ENCODE results near the gene AMMECR1L.
"Not testable (repeated sequence)": the region's sequence is repeated elsewhere in the genome, so short reads cannot be mapped to it uniquely, and the experiment has no call there.

The AMMECR1L gene

GRCh38 chr2:127887082-127887775 is 1.5 kb upstream of the AMMECR1L start:
- DNase-seq (ENCODE audit: low read depth), result no peak

DNA sequence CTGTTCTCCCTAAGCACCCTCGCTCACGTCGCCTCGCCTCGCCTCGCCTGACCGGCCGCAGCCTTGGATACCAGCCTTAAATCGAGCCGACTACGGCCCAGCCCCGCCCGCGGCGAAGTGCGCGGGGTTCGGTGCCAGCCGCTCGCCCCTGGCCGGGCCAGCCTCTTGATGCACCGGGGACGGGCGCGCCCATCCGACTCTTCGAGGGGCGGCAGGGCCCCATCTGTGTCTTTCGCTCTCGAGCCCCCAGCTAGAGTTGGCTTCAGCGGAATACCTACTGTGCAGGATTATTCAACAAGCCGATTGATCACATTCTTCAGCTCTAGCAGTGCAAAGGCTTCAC is 808 bp upstream of the AMMECR1L start:
- not testable (repeated sequence) for DNase-seq (ENCODE audit: low read depth)

GRCh38 chr2:127884861-127885740 is 655 bp downstream of the AMMECR1L start:
- DNase-seq (ENCODE audit: low read depth), result peak; percentile 12

DNA sequence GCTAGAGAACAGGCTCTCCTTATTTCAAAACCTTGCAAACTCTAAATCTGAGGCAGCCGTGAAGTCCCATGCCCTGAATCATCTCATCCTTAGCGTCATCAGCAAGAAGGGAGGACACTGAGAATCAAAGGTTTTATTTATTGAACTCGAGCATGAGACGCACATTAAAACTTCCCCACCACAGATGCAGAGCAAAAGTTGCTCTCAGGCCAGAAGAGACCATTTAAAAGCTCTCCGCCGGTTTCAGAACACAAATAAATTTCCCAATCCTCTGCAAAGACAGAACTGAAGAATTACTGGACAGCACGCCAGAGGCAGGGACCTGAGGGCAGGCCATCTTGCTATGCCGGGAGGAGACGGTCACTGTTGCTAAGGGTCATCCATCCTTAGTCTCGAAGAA is 1.3 kb downstream of the AMMECR1L start:
- DNase-seq (ENCODE audit: low read depth), result no peak

GRCh38 chr2:127879899-127880298 is 5.9 kb downstream of the AMMECR1L start:
- no peak for DNase-seq (ENCODE audit: low read depth)

DNA sequence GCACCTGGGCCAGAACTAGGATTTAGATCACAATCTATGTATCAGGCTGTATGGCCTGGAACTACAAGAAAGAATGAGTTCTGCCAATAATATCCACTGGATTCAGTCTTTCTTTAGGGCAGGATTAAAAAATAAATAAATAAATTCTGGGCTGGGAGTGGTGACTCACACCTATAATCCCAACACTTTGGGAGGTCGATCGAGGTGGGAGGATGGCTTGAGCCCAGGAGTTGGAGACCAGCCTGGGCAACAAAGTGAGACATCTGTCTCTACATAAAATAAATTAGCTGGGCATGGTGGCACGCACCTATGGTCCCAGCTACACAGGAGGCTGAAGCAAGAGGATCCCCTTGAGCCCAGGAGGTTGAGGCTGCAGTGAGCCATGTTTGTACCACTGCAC is 8.1 kb downstream of the AMMECR1L start:
- no peak for DNase-seq (ENCODE audit: low read depth)

GRCh38 chr2:127877136-127877535 is 8.6 kb downstream of the AMMECR1L start:
- no peak for DNase-seq (ENCODE audit: low read depth)

- no peak for DNase-seq (ENCODE audit: low read depth)
Measured at GRCh38 chr2:127874378-127875269, 11.1 kb downstream of the AMMECR1L start.

- DNase-seq (ENCODE audit: low read depth), result no peak
Measured at GRCh38 chr2:127873707-127874303, 12.0 kb downstream of the AMMECR1L start.

- no peak for DNase-seq (ENCODE audit: low read depth)
Measured at GRCh38 chr2:127872354-127872753, 13.4 kb downstream of the AMMECR1L start.

DNA sequence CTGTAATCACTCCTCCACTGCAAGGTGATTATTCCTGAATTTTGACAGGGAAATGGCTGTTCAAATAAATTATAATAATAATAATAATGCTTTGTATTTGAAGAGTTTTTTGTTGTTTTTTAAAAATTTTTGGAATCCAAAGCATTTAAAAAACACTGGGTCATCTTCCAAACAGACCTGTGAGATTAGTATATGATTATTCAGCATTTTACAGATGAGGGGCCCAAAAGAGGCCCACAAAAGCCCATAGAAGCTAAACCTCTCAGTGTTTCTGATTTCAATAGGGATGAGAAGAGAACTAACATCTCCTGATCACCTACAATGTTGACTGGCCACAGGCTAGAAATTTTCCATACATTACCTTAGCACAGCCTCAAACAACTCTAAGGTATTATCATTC is 19.8 kb downstream of the AMMECR1L start:
- DNase-seq (ENCODE audit: low read depth), result no peak

GRCh38 chr2:127864877-127865276 is 20.9 kb downstream of the AMMECR1L start:
- no peak for DNase-seq (ENCODE audit: low read depth)

DNA sequence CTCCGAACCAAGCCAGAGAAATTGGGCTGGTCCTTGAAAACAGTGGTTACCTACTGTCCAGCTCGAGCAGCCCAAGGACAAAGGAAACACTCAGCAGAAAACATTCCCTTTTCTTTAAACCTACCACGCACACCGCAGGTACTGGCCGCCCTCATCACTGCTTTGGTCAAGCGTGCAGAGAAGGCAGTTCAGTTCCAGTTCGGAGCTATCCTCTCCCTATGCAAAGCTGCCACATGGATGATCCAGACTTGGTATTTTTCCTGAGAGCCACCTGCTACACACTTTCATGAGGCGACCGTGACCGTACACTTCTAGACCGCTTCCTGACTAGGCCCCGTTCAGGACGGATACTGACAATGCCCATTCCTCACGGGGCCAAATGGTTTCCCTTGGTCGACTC is 23.5 kb downstream of the AMMECR1L start:
- no peak for DNase-seq (ENCODE audit: low read depth)

GRCh38 chr2:127860130-127860529 is 25.6 kb downstream of the AMMECR1L start:
- no peak for DNase-seq (ENCODE audit: low read depth)

GRCh38 chr2:127859712-127860085 is 26.1 kb downstream of the AMMECR1L start:
- DNase-seq (ENCODE audit: low read depth), result peak; percentile 41

DNA sequence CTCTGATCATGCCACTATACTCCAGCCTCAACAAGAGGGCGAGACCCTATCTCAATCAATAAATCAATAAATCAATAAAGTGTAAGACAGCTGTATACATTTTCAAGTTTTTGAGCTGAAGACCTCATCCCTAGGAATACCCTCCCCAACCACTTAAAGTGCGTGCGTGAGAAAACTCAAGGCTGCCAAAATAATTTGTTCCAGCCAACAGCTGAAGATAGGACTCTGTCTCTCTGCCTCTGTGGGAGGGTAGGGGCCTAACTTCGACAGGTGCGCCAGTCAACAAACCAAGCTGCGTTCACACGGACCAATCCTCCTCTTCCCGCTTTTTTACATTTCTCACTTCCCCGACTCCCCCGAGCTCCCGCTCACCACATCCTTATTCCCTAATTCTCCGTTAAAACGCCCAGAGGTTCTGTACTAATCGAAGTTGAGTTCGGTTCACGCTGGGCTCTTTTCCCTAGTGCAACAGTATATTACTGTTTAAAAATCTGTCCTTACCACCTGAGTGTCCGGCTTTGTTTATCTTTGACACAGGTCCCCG is 28.4 kb downstream of the AMMECR1L start:
- no peak for DNase-seq (ENCODE audit: low read depth)

- DNase-seq (ENCODE audit: low read depth), result no peak
Measured at GRCh38 chr2:127853671-127854070, 32.1 kb downstream of the AMMECR1L start.

DNA sequence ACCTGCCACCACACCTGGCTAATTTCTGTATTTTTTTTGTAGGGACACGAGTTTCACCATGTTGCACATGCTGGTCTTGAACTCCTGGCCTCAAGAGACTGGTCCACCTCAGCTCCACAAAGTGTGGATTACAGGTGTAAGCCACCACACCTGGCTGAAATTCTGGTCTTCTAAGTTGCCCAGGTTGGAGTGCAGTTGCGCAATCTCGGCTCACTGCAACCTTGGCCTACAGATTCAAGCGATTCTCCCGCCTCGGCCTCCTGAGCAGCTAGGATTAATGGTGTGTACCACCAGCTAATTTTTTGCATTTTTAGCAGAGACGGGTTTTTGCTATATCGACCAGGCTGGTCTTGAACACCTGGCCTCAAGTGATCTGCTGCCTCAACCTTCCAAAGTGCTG is 33.4 kb downstream of the AMMECR1L start:
- no peak for DNase-seq (ENCODE audit: low read depth)

DNA sequence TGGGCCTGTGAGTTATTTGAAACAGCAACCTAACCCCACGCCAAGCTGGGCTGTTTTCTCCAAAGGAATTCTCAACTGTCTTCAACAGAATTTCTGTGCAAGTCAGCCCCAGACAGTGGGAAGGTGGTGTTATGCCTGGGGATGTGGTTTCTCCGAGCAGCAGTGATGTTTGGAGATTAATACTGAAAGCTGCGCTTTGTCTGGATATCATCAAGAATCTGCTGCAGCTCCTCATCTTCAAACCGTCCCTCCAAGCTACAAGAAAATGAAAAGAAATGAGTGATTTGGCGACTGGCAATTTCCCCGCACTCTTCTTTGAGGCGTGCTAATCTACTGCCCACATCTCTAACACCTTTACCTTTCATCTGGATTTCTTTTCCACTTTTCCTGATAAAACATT is 37.8 kb downstream of the AMMECR1L start:
- DNase-seq (ENCODE audit: low read depth), result no peak

- no peak for DNase-seq (ENCODE audit: low read depth)
Measured at GRCh38 chr2:127844973-127845372, 40.8 kb downstream of the AMMECR1L start.

- DNase-seq (ENCODE audit: low read depth), result no peak
Measured at GRCh38 chr2:127843677-127844076, 42.1 kb downstream of the AMMECR1L start.

Data from activated gamma-delta T cell treated with anti-CD3 and anti-CD28 coated beads, Interleukin-2, amount 50 U/mL, for 16 hours (primary cell).